Measurements from ENCODE around the gene TMEM135. TPM values are rescaled to one million over a fixed set of nuclear protein-coding genes. Genes with fewer than 3 reads are reported as not detected.

Gene TMEM135
- total and polyA plus RNA-seq, 2 donors (not counting 1 experiment from before 2014, with no cell fraction given): 2.7 to 19.5 TPM

GRCh38 chr11:87116185-87116584 lies 78.5 kb downstream of the TMEM135 start:
- no peak overlapping the region for H3K9ac ChIP-seq (ENCODE audit: low read length)
- POLR2A ChIA-PET: no interaction called here
- H3K9me3 Mint-ChIP-seq (ENCODE audit: insufficient read depth): no peaks in the 10 kb centered on the region
- ATAC-seq (ENCODE audit: low read depth): no peak
- no peaks in the 10 kb centered on the region for H3K79me2 ChIP-seq (ENCODE audit: control insufficient read depth, insufficient read depth, low read length)
- H3K4me2 ChIP-seq (replicated peaks; ENCODE audit: low read depth, low read length, poor library complexity, severe bottlenecking): no peak overlapping the region
- H2AFZ ChIP-seq (ENCODE audit: insufficient read depth, low read depth, low read length, poor library complexity, severe bottlenecking): no peak overlapping the region
- H3K27me3 Mint-ChIP-seq: no peaks in the 10 kb centered on the region
- DNase-seq: no peak
- WGBS (ENCODE audit: insufficient coverage): no CpG with 5 or more reads among the region's 1 CpG
- H3K4me1 Mint-ChIP-seq: peaks cover 5% of the 10 kb centered on the region
- no peaks in the 10 kb centered on the region for H3K36me3 ChIP-seq (replicated peaks in 1 of 2; ENCODE audit: control extremely low read depth in 1 of 2, control insufficient read depth in 1 of 2, extremely low read depth in 1 of 2, insufficient read depth in 2 of 2, low read length in 1 of 2)
- H3K4me1 ChIP-seq (ENCODE audit: control insufficient read depth in 2 of 2, insufficient read depth in 2 of 2, low read length in 2 of 2): no peaks in the 10 kb centered on the region
- intact Hi-C loops (cut with micrococcal nuclease): no loop called here
- H3K27ac Mint-ChIP-seq: no peak overlapping the region
- H3K27me3 ChIP-seq (replicated peaks in 1 of 4; ENCODE audit: control extremely low read depth in 1 of 4, control insufficient read depth in 3 of 4, insufficient read depth in 4 of 4, low read length in 3 of 4): no peaks in the 10 kb centered on the region
- H3K4me3 Mint-ChIP-seq: no peak overlapping the region
- CTCF ChIA-PET: no interaction called here
- no peak overlapping the region for H3K27ac ChIP-seq (ENCODE audit: low read length in 2 of 2)
- TF ChIP-seq EZH2 (IDR thresholded peaks at IDR 0.05; ENCODE audit: borderline replicate concordance, insufficient read depth, low read depth, low read length, poor library complexity, severe bottlenecking) (no peak), CTCF (IDR thresholded peaks at IDR 0.05) (no peak)
- H4K20me1 ChIP-seq (ENCODE audit: control insufficient read depth, insufficient read depth, low read length, poor library complexity, severe bottlenecking): no peaks in the 10 kb centered on the region
- no peak overlapping the region for H3K4me3 ChIP-seq (ENCODE audit: control extremely low read depth in 1 of 5, extremely low read depth in 1 of 5, insufficient read depth in 1 of 5, low read depth in 2 of 5, low read length in 4 of 5)
- H3K9me3 ChIP-seq (ENCODE audit: control extremely low read depth in 1 of 3, control insufficient read depth in 2 of 3, insufficient read depth in 1 of 3, low read length in 2 of 3): no peaks in the 10 kb centered on the region

GRCh38 chr11:87120937-87121336 lies 83.2 kb downstream of the TMEM135 start:
- Histone ChIP-seq H3K4me1 (ENCODE audit: control insufficient read depth in 2 of 2, insufficient read depth in 2 of 2, low read length in 2 of 2) (no peaks in the 10 kb centered on the region), H3K9me3 (ENCODE audit: control extremely low read depth in 1 of 3, control insufficient read depth in 2 of 3, insufficient read depth in 1 of 3, low read length in 2 of 3) (peaks cover 0 to 3% (median 0%) of the 10 kb centered on the region in 3 donors), H2AFZ (ENCODE audit: insufficient read depth, low read depth, low read length, poor library complexity, severe bottlenecking) (no peak overlapping the region), H3K79me2 (ENCODE audit: control insufficient read depth, insufficient read depth, low read length) (peaks cover 6% of the 10 kb centered on the region), H3K4me2 (replicated peaks; ENCODE audit: low read depth, low read length, poor library complexity, severe bottlenecking) (no peak overlapping the region), H3K27me3 (replicated peaks in 1 of 4; ENCODE audit: control extremely low read depth in 1 of 4, control insufficient read depth in 3 of 4, insufficient read depth in 4 of 4, low read length in 3 of 4) (no peaks in the 10 kb centered on the region), H3K9ac (ENCODE audit: low read length) (no peak overlapping the region), H4K20me1 (ENCODE audit: control insufficient read depth, insufficient read depth, low read length, poor library complexity, severe bottlenecking) (no peaks in the 10 kb centered on the region), H3K36me3 (replicated peaks in 1 of 2; ENCODE audit: control extremely low read depth in 1 of 2, control insufficient read depth in 1 of 2, extremely low read depth in 1 of 2, insufficient read depth in 2 of 2, low read length in 1 of 2) (no peaks in the 10 kb centered on the region), H3K27ac (ENCODE audit: low read length in 2 of 2) (no peak overlapping the region), H3K4me3 (ENCODE audit: control extremely low read depth in 1 of 5, extremely low read depth in 1 of 5, insufficient read depth in 1 of 5, low read depth in 2 of 5, low read length in 4 of 5) (no peak overlapping the region)
- Mint-ChIP-seq H3K4me1 (peaks cover 4% of the 10 kb centered on the region), H3K27ac (no peak overlapping the region), H3K4me3 (no peak overlapping the region), H3K9me3 (ENCODE audit: insufficient read depth) (no peaks in the 10 kb centered on the region), H3K27me3 (no peaks in the 10 kb centered on the region)
- DNase-seq (no peak), ATAC-seq (ENCODE audit: low read depth) (no peak)
- WGBS (ENCODE audit: insufficient coverage): no CpG with 5 or more reads among the region's 1 CpG
- ChIA-PET POLR2A (no interaction called here), CTCF (no interaction called here)
- TF ChIP-seq EZH2 (IDR thresholded peaks at IDR 0.05; ENCODE audit: borderline replicate concordance, insufficient read depth, low read depth, low read length, poor library complexity, severe bottlenecking): no peak
- no peak for TF ChIP-seq CTCF (IDR thresholded peaks at IDR 0.05)
- intact Hi-C loops (cut with micrococcal nuclease): no loop called here
